Stimulated activated CD8-positive, alpha-beta memory T cell treated with anti-CD3 and anti-CD28 coated beads, Interleukin-2, amount 100 ng/mL, for 1 hour (primary cell): ENCODE results near the gene RECK.

Source experiments
- DNase-seq, 2 donors: peaks; one replicate each; pipeline ENCODE4 v3.0.0-alpha.2; 2020; ENCODE audit warnings: low read depth in 2 of 2

The RECK gene

DNA sequence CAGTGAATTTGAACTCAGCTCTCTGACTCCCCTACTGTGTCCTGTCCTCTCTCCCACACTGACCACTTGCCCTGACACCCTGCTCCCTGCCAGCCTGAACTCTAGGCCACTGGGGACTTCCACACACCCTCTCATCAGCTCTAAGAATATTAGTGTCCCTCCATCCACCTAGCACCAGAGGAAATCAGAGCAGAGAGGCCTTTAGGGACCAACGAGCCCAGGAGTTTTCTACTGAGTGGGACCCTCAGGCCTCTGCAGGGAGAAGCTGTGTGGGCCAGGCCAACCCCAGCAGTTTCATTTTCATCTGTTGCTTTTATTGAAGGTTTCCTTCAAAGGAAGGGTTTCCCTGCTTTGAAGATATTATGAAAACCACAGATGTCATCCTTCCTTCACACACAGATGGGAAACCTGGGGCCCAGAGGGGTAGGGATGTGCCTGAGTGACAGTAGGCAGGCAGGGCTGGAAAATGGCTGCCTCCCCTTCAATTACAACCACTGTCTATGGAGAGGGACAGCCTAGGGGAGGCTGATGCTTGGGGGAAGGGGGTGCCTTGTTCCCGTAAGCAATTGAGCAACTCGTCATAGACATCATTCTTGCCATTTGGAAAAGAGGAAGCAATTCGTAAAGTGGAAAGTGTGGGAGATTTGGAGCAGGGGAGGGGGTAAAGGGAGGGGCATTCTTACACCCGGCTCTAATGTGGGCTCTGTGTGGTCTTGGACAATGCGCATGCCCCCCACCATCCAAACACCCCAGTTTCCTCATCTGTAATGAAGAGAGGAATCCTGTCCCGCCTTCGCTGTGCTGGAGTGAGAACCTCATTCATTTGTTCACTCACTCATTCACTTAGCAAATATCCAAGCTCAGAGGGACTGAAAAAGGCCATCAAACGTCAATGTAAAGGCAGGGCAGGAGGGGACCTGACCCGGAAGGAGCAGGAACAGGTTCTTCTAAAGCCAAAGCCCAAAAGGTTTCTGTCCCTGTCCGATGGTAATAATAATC is 103.7 kb downstream of the RECK start:
- no peak for DNase-seq

DNA sequence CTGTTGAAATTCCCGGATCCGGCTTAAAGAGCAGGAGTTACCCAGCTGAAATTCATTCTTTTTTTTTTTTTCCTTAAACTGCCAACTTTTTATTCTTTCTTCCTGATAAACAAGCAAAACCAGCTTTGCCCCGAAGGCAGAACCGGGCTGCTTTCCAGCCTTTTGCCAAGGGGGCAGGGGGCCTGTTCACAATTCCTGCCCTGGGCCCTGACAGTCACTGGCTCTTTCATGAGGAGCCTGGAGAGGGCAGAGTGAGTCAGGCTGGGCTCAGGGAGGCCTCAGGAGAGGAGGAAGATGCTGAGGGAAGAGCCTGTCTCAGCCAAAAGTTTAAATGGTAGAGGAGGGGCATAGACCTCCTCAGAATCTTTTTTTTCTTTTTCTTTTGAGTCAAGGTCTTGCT is 104.6 kb downstream of the RECK start:
- no peak for DNase-seq

DNA sequence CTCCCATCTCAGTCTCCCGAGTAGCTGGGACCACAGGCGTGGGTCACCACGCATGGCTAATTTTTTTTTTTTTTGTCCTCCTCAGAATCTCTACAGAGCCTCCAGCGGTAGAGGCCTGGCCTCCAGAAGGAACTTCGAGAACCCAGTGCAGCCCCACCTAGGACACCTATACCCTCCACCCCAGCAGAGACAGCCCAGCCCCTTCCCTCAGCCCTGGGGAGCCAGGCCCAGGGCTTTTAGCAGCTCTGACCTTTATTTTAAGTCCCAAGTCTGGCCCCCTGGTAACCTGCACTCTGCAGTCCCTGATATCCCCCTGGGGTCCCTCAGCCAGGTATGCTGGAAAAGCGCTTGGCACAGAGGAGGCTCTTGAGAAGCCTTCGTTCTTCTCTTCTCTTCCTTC is 105.0 kb downstream of the RECK start:
- DNase-seq, result no peak

DNA sequence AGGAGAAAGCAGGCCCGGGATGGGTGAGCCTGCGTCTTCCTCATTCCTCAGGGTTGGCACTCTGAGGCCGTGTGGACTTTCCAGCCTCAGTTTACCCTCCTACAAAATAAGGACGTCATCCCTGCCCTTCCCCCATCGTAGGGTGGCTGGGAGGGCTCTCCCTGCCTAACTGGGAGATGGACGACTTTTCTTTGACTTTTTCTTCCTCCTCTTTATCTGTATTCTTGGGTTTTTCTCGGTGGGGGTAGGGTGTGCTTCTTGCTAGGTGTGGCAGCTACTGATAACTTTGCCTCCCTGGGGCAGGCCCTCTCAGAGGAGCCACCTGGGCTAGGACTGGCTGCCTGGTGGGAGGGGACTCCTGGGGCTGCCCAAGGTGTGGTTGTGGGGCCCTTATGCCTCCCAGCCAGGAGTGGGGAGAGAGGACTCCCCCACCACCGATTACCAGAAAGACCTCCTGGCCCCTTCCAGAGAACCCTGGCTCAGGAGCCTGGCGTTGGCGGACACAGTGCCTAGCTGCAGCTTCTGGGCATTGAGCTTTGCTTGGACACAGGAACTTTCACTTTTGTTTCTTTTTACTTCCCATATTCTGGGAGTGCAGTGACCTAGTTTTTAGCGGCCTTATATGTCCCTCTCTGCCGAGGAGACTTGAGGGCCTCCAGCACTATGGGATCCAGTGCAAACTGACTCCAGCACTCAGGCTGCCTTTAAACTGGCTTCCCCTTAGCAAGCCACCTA is 106.0 kb downstream of the RECK start:
- no peak for DNase-seq

DNA sequence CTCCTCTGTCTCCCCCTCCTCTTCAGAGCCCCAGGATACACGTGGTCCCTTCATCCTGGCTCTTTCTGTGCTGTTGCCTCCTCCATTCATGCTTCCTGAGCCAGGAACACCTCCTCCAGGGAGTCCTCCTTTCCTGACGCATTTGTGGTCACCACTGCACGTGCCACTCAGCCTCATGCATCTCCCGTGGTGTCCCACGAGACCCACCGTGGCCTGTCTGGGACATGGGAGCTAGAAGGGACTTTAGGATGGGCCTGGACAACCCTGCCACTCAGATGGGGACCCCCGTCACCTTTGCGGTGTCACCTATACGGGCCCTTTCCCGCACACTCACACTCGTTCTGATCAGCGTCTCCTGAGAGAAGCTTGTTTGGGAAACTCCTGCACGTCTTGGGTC is 106.5 kb downstream of the RECK start:
- no peak for DNase-seq

DNA sequence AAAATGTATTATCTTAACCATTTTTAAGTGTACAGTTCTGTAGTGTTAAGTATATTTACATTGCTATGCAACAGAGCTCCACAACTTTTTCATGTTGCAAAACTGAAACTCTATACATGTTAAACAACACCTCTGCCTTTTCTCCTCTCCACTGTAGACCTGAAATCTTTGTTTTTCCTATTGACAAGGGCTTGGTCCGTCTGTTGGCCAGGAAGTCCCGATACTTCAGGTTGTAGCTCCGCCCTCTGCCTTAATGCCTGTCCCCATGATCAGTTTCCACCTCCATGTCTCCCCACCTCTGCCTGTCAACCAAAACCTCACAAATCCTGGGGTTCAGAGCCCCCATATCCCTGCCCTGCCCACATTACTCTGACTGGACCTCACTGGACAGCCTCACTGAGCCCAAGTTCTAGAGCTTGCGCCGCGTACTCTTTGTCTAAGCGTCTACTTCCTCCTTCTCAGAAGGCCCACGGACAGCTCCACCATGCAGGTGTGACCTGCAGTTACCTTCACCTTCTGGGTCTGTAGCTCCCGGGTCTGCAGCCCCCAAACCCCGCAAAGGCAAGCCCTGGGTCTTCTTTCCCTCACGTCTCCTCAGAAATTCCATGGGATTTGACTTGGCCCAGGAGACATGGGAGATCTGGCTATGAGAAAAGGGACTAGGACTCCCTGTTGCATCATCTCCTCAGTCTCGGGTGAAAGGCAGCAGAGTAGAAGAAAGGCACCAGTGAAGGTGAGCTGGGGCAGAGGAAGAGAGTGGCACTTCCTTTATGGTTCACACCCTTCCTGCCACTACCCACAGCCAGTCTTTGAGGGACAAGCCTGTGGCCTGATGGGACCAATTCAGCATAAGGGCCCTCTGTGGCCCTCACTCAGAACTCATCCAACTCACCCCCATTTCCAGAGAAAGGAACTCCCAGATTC is 107.9 kb downstream of the RECK start:
- DNase-seq, result no peak

DNA sequence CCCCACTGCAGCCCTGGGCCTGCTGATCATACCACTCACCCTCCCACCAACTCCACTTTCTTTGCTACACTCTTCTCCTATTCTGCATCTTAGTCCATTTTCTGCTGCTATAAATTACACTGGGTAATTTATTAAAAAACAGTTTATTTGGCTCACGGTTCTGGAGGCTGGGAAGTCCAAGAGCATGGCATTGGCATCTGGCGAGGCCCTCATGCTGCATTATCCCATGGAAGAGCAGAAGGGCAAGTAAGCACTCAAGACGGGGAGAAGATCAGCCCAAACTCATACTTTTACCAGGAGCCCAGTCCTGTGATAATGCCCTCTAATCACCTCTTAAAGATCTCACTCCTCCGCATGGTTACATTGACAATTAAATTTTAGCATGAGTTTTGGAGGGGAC is 109.3 kb downstream of the RECK start:
- no peak for DNase-seq

DNA sequence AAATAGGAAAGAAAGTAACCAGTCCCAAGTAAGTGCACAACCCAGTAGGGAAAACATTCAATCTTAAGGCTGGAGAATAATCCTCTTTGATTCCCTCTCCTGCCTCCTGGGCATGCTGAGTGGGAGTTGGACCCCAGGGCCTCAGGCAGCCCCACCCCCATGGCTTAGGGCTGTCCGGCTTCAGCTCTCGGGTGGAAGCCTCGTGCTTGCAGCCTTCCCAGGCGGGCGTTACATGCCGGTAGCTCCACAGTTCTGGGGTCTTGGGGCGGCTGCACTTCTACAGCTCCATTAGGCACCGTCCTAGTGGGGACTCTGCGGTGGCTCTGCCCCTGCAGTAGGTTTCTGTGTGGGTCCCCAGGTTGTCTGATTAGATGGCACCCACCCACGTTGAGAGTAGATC is 109.9 kb downstream of the RECK start:
- DNase-seq, result no peak

DNA sequence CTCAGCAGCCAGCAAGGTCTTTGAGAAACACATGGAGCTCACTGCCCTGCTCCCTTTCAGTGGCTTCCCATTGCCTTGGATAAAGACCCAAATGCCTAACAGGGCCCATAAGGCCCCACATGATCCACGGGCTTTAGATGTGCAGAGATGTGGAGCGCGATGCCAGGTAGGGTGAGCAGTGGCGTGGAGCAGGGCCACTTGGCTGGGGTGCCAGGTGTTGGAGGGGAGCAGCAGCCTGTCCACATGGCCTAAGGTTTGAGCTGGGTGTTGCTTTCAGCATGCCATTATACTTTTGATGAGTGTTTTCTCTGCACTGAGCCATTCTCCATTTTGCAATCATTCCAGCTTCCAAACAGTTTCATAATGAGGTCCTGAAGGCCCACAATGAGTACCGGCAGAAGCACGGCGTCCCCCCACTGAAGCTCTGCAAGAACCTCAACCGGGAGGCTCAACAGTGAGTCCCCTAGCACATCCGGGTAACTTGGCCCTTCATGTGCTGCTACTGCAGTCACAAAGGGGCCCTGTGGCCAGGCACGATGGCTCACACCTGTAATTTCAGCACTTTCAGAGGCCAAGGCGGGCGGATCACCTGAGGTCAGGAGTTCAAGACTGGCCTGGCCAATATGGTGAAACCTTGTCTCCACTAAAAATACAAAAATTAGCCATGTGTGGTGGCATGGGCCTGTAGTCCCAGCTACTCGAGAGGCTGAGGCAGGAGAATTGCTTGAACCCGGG is 110.9 kb downstream of the RECK start:
- no peak for DNase-seq

DNA sequence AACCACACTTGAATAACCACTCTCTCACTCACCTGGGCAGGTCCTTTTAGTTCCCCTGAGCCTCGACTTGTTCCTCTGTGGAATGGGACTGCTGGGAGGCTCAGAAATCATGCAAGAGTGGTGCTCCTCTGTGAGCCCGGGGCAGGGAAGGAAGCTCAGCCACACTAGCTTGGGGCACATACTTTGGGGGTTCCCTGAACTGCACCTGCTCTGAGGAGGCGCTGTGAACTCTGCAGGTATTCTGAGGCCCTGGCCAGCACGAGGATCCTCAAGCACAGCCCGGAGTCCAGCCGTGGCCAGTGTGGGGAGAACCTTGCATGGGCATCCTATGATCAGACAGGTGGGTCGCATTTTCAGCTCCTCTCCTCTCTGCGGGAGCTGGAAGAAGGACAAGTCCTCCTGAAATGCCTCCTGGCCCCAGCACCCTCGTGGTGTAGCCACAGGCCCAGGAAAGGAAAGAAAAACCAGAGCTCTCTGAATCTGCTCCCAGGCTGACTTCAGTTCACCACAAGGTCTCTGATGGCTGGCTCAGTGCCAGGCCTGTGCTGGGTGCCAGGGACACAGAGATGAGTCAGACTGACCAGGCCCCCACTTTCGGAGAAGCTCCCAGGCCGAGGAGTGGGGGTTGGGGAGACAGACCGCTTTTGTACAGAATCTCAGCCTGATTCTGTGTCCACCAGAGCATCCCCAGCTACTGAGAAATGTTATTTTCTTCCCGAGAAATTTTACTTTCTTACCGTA is 111.8 kb downstream of the RECK start:
- peak; percentile 65 to 66 for DNase-seq

DNA sequence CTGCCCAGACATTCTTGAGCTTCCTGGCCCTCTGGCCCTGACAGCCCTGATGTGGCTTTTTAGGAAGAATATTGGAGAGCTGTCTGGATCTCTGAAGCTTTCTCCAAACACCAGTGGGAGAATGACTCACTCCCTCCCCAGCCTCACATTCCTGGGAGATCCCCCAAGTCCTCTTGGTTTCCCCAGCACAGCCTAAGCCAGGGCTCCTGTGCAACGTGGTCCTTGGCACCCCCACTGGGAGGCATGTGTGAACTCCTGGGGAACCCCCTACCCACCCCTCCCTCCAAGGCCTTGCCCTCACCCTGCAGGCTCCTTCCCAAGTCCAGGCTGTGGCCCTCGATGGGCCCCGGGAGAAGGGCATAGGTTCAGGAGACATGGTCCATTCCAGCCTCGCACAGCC is 112.5 kb downstream of the RECK start:
- no peak for DNase-seq

DNA sequence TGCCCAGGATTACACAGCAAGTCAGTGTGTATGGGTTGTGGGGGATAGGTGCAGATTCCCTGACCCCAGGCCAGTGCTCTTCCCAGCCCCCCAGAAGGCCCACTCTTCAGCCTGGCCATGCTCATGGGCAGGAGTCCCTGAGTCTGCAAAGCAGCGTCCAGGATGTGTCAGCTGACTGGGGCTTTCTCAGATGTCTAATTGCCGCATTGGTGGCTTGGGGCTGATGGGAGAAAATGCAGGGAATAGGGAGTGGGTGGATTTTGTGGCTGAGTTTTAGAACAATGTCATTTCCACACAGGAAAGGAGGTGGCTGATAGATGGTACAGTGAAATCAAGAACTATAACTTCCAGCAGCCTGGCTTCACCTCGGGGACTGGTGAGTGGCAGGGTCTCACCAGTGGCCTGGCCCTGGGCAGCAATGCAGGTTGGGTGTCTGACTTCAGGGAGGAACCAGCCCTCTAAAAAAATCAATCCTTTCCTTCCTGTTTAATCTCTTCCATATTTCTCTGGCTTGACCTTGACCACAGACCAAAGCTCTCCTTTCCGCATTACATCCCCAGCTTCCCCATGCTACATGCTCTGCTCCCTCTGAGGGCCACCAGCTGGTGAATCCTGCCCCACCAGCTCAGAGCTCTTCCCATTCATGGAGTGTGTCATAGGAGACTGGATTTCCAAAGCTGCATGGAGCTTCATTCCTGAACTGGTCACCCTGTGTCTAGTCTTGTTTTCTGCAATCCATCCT is 114.0 kb downstream of the RECK start:
- no peak for DNase-seq

DNA sequence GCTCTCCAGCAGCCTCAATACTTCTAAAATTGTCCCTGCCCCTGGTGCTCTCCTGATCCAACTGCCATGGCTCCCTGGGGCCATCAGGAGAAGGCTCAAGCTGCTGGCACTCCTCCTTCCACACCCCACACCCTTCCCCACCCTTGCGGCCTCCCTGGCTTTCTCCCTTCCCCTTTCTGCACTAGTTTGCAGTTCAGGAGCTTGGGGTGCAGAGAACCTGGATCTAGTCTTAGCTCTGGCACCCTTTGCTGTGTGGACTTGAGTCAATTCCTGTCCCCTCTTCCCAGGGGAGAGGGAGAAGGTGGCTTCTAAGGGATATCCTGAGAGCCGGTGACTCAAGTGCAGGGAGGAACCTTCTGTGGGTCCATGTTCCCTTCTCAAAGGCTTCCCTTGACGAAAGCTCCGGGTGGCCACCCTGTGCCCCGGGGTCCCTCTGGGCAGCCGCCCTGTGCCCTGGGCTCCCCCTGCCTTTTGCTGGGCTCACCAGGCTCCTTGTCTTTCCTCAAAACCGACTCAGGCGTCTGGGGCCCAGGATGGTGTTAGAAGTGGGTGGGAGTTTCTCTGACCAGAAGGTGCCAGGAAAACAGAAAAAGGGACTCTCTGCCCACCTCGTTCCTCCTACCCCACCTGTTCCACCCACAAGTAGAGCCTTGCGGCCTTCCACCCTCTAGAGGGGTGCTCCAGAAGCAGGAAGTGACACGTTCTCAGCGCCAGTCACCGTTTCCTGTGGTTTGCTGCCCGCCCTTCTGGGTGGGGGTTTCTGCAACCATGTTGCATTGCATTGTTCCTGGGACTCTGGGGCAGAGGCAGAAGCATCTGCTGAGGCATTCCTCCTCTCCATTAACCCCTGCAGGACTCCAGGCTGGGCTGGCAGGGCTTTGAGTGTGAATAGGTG is 114.8 kb downstream of the RECK start:
- DNase-seq, result peak; percentile 80 to 85

DNA sequence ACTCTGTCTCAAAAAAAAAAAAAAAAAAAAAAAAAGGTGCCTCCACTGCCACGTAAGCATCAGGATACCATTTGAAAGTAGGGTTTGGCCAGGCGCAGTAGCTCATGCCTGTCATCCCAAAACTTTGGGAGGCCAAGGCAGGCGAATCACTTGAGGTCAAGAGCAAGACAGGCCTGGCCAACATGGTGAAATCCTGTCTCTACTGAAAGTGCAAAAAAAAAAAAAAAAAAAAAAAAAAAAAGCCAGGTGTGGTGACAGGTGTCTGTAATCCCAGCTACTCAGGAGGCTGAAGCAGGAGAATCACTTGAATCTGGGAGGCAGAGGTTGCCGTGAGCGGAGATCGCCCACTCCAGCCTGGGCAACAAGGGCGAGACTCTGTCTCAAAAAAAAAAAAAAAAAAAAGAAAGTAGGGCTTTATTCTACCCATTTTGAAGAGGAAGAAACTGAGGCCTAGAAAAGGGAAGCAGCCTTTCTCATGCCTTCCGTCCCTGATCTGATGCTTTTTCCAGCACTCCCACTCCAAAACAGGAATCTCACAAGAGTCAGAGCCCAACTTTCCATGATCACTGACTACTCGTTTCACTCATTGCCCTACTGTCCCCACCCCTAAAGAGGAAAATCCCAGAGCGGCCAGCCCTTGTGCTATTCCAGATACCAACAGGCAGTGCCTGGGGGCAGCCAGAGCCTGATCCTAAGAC is 116.2 kb downstream of the RECK start:
- DNase-seq, result no peak

DNA sequence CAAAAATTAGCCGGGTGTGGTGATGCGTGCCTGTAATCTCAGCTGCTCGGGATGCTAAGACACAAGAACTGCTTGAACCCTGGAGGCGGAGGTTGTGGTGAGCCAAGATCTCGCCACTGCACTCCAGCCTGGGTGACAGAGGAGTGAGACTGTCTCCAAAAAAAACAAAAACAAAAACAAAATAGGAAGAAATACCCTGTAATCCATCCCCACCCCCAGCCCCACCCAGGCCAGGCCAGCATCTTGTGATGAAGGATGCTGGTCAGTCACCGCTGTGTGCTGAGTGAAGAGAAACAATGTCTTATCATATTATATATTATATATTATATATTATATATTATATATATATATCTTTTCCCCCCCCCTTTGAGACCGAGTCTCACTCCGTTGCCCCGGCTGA is 117.0 kb downstream of the RECK start:
- DNase-seq, result no peak

DNA sequence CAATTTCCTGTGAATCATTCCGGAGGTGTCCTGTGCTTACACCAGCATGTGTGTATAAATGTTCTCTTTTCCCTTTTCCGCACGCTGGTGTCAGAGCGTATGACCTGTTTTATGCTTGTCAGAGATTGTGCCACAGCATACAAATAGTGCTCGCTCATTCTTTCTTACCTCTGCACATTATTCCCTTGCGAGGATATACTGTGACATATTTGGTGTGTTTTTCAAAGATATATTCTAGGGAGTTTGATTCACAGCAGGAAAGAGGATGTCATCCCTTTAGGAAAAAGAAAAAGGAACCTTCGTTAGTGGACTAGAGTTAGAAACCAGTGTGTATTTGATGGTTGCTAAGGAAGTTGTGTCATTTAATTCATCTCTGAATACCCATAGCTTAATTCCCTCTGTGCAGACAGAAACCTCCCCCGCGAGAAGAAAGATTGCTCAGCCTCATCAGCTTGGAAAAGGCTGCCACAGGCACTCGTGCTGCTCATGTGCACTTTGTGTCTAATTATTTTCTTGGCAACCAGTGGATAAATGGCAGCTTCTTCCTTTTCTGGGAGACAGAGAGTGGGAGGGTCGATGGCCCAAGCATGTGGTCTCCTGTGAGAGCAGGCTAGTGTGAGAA is 117.7 kb downstream of the RECK start:
- DNase-seq, result no peak

DNA sequence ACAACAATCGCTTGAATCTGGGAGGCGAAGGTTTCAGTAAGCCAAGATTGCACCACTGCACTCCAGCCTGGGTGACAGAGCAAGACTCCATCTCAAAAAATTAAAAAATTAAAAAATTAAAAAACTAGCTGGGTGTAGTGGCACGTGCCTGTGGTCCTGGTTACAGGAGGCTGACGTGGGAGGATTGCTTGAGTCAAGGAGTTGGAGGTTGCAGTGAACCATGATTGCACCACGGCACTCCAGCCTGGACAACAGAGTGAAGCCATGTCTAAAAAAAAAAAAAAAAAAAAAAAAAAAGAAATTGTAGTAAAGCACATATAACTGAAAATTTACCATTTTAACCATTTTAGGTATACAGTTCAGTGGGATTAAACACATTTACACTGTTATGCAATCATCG is 119.4 kb downstream of the RECK start:
- DNase-seq, result no peak

DNA sequence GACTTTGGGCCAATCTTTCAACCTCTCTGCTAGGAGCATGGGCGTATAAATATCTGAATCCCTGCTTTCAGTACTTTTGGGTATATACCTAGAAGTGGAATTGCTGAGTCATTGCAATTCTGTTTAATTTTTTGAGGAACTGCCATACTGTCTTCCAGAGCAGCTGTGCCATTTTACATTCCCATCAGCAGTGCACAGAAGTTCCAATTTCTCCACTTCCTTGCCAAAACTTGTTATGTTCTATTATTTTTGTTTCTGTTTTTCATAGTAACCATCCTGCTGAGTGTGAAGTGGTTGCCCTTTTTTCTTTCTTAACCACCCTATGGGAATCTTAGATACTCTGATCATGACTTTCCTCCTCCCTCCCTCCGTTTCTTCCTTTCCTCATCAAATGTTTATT is 121.4 kb downstream of the RECK start:
- DNase-seq, result no peak
